ENCODE results near the gene SLC39A11.

GRCh38 chr17:72778169-72779151 lies 314.0 kb downstream of the SLC39A11 start:
- no peak for TF ChIP-seq CTCF (IDR thresholded peaks at IDR 0.05; ENCODE audit: insufficient read depth, low read length)
- no peak for TF ChIP-seq POLR2AphosphoS5 (IDR thresholded peaks at IDR 0.05; ENCODE audit: low read depth)
- TF ChIP-seq REST (IDR thresholded peaks at IDR 0.05; ENCODE audit: insufficient replicate concordance, low read depth) = no peak
- TF ChIP-seq SPI1 (IDR thresholded peaks at IDR 0.05; ENCODE audit: borderline replicate concordance, low read depth) = no peak

Measured in HL-60 (cell line).